Activated CD8-positive, alpha-beta memory T cell treated with anti-CD3 and anti-CD28 coated beads, Interleukin-2, amount 10 ng/mL, durations not matched to agents 7 days and 5 days (primary cell): ENCODE measurements around the gene LRRC8E. TPM values are rescaled to one million over a fixed set of nuclear protein-coding genes. Genes with fewer than 3 reads are reported as not detected.

ENCODE experiments used
- ATAC-seq: fragments of 150-1000 bp; cut with Tn5 transposase; one replicate; pipeline ENCODE4 v1.10.0; 2021; ENCODE audit warnings: moderate library complexity
- CTCF ChIA-PET: fragments of 350-600 bp; sonication (Branson Sonifier 250); formaldehyde crosslinking; loops from one replicate; lab custom pipeline; 2021; ENCODE audit warnings: antibody characterized with exemption; lab: Charles Lee
- DNase-seq: peaks from one replicate; pipeline ENCODE4 v3.0.0-alpha.2; 2020
- H3K27ac Mint-ChIP-seq: one replicate; pipeline ENCODE4 v1.8.0; 2021; ENCODE audit warnings: mild to moderate bottlenecking, mixed read lengths
- H3K27me3 Mint-ChIP-seq: one replicate; pipeline ENCODE4 v1.8.0; 2021; ENCODE audit warnings: mixed read lengths
- H3K36me3 Mint-ChIP-seq: one replicate; pipeline ENCODE4 v1.8.0; 2021; ENCODE audit warnings: mild to moderate bottlenecking, mixed read lengths
- H3K4me1 Mint-ChIP-seq: one replicate; pipeline ENCODE4 v1.8.0; 2021; ENCODE audit warnings: mixed read lengths
- H3K4me3 Mint-ChIP-seq: one replicate; pipeline ENCODE4 v1.8.0; 2021; ENCODE audit warnings: mild to moderate bottlenecking, moderate library complexity, mixed read lengths
- H3K9me3 Mint-ChIP-seq: one replicate; pipeline ENCODE4 v1.8.0; 2022; ENCODE audit warnings: low read depth, mixed read lengths
- total RNA-seq, 2 experiments: library from RNA; stranded (reverse); gene quantifications; one replicate each; pipeline ENCODE4 v1.2.3, GENCODE V29; 2021

LRRC8E gene
- total RNA-seq, 2 experiments from 2014 or later: not detected

- no peak for DNase-seq
- no peaks in the 10 kb centered on the region for H3K9me3 Mint-ChIP-seq
- peaks cover 53% of the 10 kb centered on the region for H3K27me3 Mint-ChIP-seq
- ATAC-seq: no peak
- no peaks in the 10 kb centered on the region for H3K36me3 Mint-ChIP-seq
- no peak overlapping the region for H3K27ac Mint-ChIP-seq
- H3K4me3 Mint-ChIP-seq: no peak overlapping the region
- CTCF ChIA-PET: interaction anchor here (1.1 kb wide), 1 partner anchor 51 kb away, joined by 3 read pairs; no protein-coding TSS in a partner anchor
- H3K4me1 Mint-ChIP-seq: peaks cover 30% of the 10 kb centered on the region
Measured at GRCh38 chr19:7866399-7867091, 21.8 kb upstream of the LRRC8E start.

- DNase-seq (no peak), ATAC-seq (no peak)
- Mint-ChIP-seq H3K4me3 (no peak overlapping the region), H3K36me3 (no peaks in the 10 kb centered on the region), H3K27ac (no peak overlapping the region), H3K27me3 (peaks cover 55% of the 10 kb centered on the region), H3K4me1 (peaks cover 34% of the 10 kb centered on the region), H3K9me3 (no peaks in the 10 kb centered on the region)
- CTCF ChIA-PET: interaction anchor here (1.1 kb wide), 1 partner anchor 51 kb away, joined by 3 read pairs; no protein-coding TSS in a partner anchor
Measured at GRCh38 chr19:7867092-7867844, 21.0 kb upstream of the LRRC8E start.

- ATAC-seq (no peak), DNase-seq (no peak)
- CTCF ChIA-PET: interaction anchor here (1.0 to 2.2 kb wide), 19 partner anchors 9 to 527 kb away, joined by 3 to 41 read pairs (median 6); partner anchors contain the start of genes MAP2K7, MCOLN1, SNAPC2 and STXBP2
- no peak overlapping the region for H3K4me3 Mint-ChIP-seq
- H3K27ac Mint-ChIP-seq: no peak overlapping the region
- H3K9me3 Mint-ChIP-seq: no peaks in the 10 kb centered on the region
- H3K36me3 Mint-ChIP-seq: no peaks in the 10 kb centered on the region
- peaks cover 61% of the 10 kb centered on the region for H3K27me3 Mint-ChIP-seq
- peaks cover 34% of the 10 kb centered on the region for H3K4me1 Mint-ChIP-seq
Measured at GRCh38 chr19:7868326-7868670, 20.0 kb upstream of the LRRC8E start.

- DNase-seq (peak; percentile 84), ATAC-seq (peak; percentile 81)
- CTCF ChIA-PET: interaction anchor here (0.7 to 2.2 kb wide), 30 partner anchors 8 to 528 kb away, joined by 3 to 41 read pairs (median 5); partner anchors contain the start of genes MAP2K7, MCOLN1, PET100 and SNAPC2
- H3K27me3 Mint-ChIP-seq: peaks cover 60% of the 10 kb centered on the region
- peak overlapping the region; percentile 60 for H3K4me3 Mint-ChIP-seq
- H3K36me3 Mint-ChIP-seq: no peaks in the 10 kb centered on the region
- no peaks in the 10 kb centered on the region for H3K9me3 Mint-ChIP-seq
- H3K27ac Mint-ChIP-seq: peak overlapping the region; percentile 28
- H3K4me1 Mint-ChIP-seq: peaks cover 37% of the 10 kb centered on the region
Measured at GRCh38 chr19:7868671-7869452, 19.4 kb upstream of the LRRC8E start.

- peaks cover 54% of the 10 kb centered on the region for H3K27me3 Mint-ChIP-seq
- DNase-seq (peak; percentile 76), ATAC-seq (peak; percentile 63)
- H3K4me1 Mint-ChIP-seq: peaks cover 37% of the 10 kb centered on the region
- H3K36me3 Mint-ChIP-seq: no peaks in the 10 kb centered on the region
- H3K27ac Mint-ChIP-seq: no peak overlapping the region
- H3K4me3 Mint-ChIP-seq: peak overlapping the region; percentile 41
- CTCF ChIA-PET: interaction anchor here (0.7 to 2.2 kb wide), 27 partner anchors 8 to 380 kb away, joined by 3 to 41 read pairs (median 6); partner anchors contain the start of genes MAP2K7, MCOLN1, PET100 and SNAPC2
- no peaks in the 10 kb centered on the region for H3K9me3 Mint-ChIP-seq
Measured at GRCh38 chr19:7869453-7869909, 18.8 kb upstream of the LRRC8E start.

GRCh38 chr19:7869910-7870511 lies 18.3 kb upstream of the LRRC8E start:
- CTCF ChIA-PET: interaction anchor here (0.7 to 2.2 kb wide), 21 partner anchors 9 to 240 kb away, joined by 3 to 41 read pairs (median 6); partner anchors contain the start of genes MAP2K7, PET100, SNAPC2 and STXBP2
- Mint-ChIP-seq H3K36me3 (no peaks in the 10 kb centered on the region), H3K9me3 (no peaks in the 10 kb centered on the region), H3K4me3 (no peak overlapping the region), H3K27me3 (peaks cover 55% of the 10 kb centered on the region), H3K4me1 (peaks cover 34% of the 10 kb centered on the region), H3K27ac (peak overlapping the region; percentile 32)
- peak; percentile 77 for DNase-seq
- peak; percentile 9 for ATAC-seq

- Mint-ChIP-seq H3K4me1 (peaks cover 29% of the 10 kb centered on the region), H3K4me3 (no peak overlapping the region), H3K36me3 (no peaks in the 10 kb centered on the region), H3K9me3 (no peaks in the 10 kb centered on the region), H3K27me3 (peaks cover 55% of the 10 kb centered on the region), H3K27ac (peak overlapping the region; percentile 17)
- CTCF ChIA-PET: interaction anchor here (0.5 to 0.7 kb wide), 2 partner anchors 33 to 396 kb away, joined by 3 to 6 read pairs; partner anchors contain the start of gene MAP2K7
- DNase-seq (peak; percentile 82), ATAC-seq (peak; percentile 9)
Measured at GRCh38 chr19:7870571-7871436, 17.5 kb upstream of the LRRC8E start.

- CTCF ChIA-PET: interaction anchor here (0.5 kb wide), 1 partner anchor 395 kb away, joined by 3 read pairs; no protein-coding TSS in a partner anchor
- H3K4me1 Mint-ChIP-seq: peaks cover 29% of the 10 kb centered on the region
- peaks cover 56% of the 10 kb centered on the region for H3K27me3 Mint-ChIP-seq
- peak overlapping the region; percentile 17 for H3K27ac Mint-ChIP-seq
- DNase-seq (peak; percentile 88), ATAC-seq (peak; percentile 5)
- H3K9me3 Mint-ChIP-seq: no peaks in the 10 kb centered on the region
- no peaks in the 10 kb centered on the region for H3K36me3 Mint-ChIP-seq
- H3K4me3 Mint-ChIP-seq: peak overlapping the region; percentile 3
Measured at GRCh38 chr19:7871437-7872305, 16.6 kb upstream of the LRRC8E start.

GRCh38 chr19:7872306-7873204 lies 15.8 kb upstream of the LRRC8E start:
- Mint-ChIP-seq H3K4me1 (peaks cover 29% of the 10 kb centered on the region), H3K27me3 (peaks cover 47% of the 10 kb centered on the region), H3K4me3 (no peak overlapping the region), H3K36me3 (no peaks in the 10 kb centered on the region), H3K27ac (no peak overlapping the region), H3K9me3 (no peaks in the 10 kb centered on the region)
- DNase-seq: no peak
- no peak for ATAC-seq
- CTCF ChIA-PET: interaction anchor here (0.6 kb wide), 1 partner anchor 972 kb away, joined by 3 read pairs; no protein-coding TSS in a partner anchor

GRCh38 chr19:7873304-7874075 lies 14.8 kb upstream of the LRRC8E start:
- Mint-ChIP-seq H3K4me3 (peak overlapping the region; percentile 38), H3K9me3 (no peaks in the 10 kb centered on the region), H3K4me1 (peaks cover 26% of the 10 kb centered on the region), H3K36me3 (no peaks in the 10 kb centered on the region), H3K27me3 (peaks cover 40% of the 10 kb centered on the region), H3K27ac (no peak overlapping the region)
- no peak for DNase-seq
- no peak for ATAC-seq
- CTCF ChIA-PET: no interaction called here
